Chondrocyte (in vitro differentiated cells): ENCODE results near the gene TK2. TPM values are rescaled to one million over a fixed set of nuclear protein-coding genes. Genes with fewer than 3 reads are reported as not detected.

Experiments
- DNase-seq: peaks from one replicate; pipeline ENCODE4 v3.0.0; 2021; ENCODE audit warnings: mixed read lengths, low spot score
- H3K27ac Mint-ChIP-seq: one replicate; pipeline ENCODE4 v1.8.0; 2021; ENCODE audit warnings: mild to moderate bottlenecking, moderate library complexity, mixed read lengths; ENCODE audit not compliant: unreplicated experiment
- H3K27me3 Mint-ChIP-seq: 2 replicates; pipeline ENCODE4 v1.8.0; 2021; ENCODE audit warnings: low read depth, mixed read lengths
- H3K36me3 Mint-ChIP-seq: 2 replicates; pipeline ENCODE4 v1.8.0; 2021; ENCODE audit warnings: low read depth, mixed read lengths
- H3K4me1 Mint-ChIP-seq: 2 replicates; pipeline ENCODE4 v1.8.0; 2021; ENCODE audit warnings: low read depth, mild to moderate bottlenecking, mixed read lengths
- H3K4me3 Mint-ChIP-seq: one replicate; pipeline ENCODE4 v1.8.0; 2021; ENCODE audit warnings: mild to moderate bottlenecking, moderate library complexity, mixed read lengths; ENCODE audit not compliant: unreplicated experiment
- H3K9me3 Mint-ChIP-seq: 2 replicates; pipeline ENCODE4 v1.8.0; 2021; ENCODE audit warnings: low read depth, mixed read lengths
- CTCF ChIP-seq: fragments of 200-600 bp; sonication (generic); IDR thresholded peaks from 2 replicates; pipeline ENCODE4 v1.5.0; 2021; ENCODE audit warnings: antibody characterized with exemption, mild to moderate bottlenecking, moderate library complexity
- total RNA-seq: library from RNA; stranded (reverse); gene quantifications from 3 replicates; pipeline ENCODE4 v1.2.1, GENCODE V29; 2021

Gene TK2
- total RNA-seq, 1 donor from 2014 or later = 34.3 TPM

GRCh38 chr16:66551788-66552285, 1.9 kb upstream of the TK2 start:
- peaks cover 72% of the 10 kb centered on the region for H3K4me1 Mint-ChIP-seq
- no peak for DNase-seq
- peaks cover 5% of the 10 kb centered on the region for H3K36me3 Mint-ChIP-seq

DNA sequence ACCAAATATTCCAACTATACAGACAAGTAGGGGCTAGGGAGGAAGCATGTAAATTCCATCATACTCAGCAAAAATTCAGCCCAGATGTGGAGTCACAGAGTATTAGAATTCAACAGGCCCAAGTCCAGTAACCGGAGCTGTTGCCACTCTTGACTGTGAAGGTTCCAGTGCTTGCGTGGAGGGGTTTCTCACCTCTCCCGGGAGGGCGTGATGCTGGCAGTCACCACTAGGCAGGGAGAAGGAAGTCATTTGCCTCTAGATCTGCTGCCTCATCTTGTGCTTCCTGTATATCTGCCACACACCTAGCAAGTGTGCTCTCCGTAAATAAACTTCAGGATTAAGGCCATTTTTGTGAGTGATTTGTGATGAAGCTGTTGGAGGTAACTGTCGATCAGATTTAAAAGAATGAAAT, 1.4 kb upstream of the TK2 start:
- TF ChIP-seq CTCF = peak; percentile 40
- H3K9me3 Mint-ChIP-seq = no peaks in the 10 kb centered on the region
- H3K36me3 Mint-ChIP-seq = peaks cover 5% of the 10 kb centered on the region
- no peak for DNase-seq
- H3K4me1 Mint-ChIP-seq = peaks cover 72% of the 10 kb centered on the region
- H3K4me3 Mint-ChIP-seq = peak overlapping the region; percentile 92
- H3K27ac Mint-ChIP-seq = peak overlapping the region; percentile 82
- H3K27me3 Mint-ChIP-seq = no peaks in the 10 kb centered on the region

More at GRCh38 chr16:66551788-66552285, 1.9 kb upstream of the TK2 start:
- no peak for TF ChIP-seq CTCF
- Mint-ChIP-seq H3K27me3 (no peaks in the 10 kb centered on the region), H3K4me3 (peak overlapping the region; percentile 92), H3K27ac (peak overlapping the region; percentile 82), H3K9me3 (no peaks in the 10 kb centered on the region)

DNA sequence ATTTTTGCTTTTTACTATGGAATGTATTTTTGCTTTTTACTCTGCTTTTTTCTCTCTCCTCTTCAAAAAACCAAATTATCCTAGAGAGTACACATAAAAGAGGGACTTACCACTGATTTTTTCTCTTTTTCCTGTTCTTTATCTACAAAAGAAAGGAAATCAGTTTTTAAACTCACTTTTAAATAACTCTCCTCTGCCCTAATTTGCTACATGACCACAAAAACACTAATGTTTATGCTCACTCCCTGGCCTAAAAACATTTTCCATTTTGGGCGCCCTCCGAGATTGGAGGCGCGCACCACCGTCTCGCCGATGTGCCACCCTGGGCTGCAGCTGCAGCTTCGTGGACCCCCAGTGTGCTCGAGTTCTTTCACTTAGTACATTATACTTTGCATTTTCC, 1.1 kb downstream of the TK2 start:
- Mint-ChIP-seq H3K36me3 (peaks cover 5% of the 10 kb centered on the region), H3K27me3 (no peaks in the 10 kb centered on the region), H3K27ac (peak overlapping the region; percentile 73), H3K4me3 (peak overlapping the region; percentile 74), H3K9me3 (no peaks in the 10 kb centered on the region), H3K4me1 (peaks cover 53% of the 10 kb centered on the region)
- DNase-seq = no peak
- TF ChIP-seq CTCF = no peak

DNA sequence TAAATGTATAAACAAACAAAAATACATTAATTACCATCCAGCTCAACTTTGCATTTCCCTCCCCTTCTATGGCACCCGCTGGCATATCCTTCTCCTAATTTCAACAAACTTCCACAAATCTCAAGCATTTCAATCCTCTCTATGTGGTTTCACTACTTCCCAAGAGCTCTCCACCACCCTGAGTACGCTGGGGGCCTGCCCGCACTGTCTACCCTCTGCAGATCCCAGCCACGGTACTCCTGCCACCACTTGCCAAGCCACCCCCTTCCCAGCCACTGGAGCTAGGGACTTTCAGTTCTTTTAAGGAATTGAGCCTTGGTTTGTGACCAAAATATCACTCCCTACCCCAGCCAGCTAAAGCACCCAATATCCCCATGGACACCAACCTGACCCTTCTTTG, 1.9 kb downstream of the TK2 start:
- Mint-ChIP-seq H3K27ac (peak overlapping the region; percentile 27), H3K4me3 (peak overlapping the region; percentile 74), H3K4me1 (peaks cover 45% of the 10 kb centered on the region), H3K36me3 (peaks cover 5% of the 10 kb centered on the region), H3K27me3 (no peaks in the 10 kb centered on the region), H3K9me3 (no peaks in the 10 kb centered on the region)
- no peak for DNase-seq
- no peak for TF ChIP-seq CTCF

DNA sequence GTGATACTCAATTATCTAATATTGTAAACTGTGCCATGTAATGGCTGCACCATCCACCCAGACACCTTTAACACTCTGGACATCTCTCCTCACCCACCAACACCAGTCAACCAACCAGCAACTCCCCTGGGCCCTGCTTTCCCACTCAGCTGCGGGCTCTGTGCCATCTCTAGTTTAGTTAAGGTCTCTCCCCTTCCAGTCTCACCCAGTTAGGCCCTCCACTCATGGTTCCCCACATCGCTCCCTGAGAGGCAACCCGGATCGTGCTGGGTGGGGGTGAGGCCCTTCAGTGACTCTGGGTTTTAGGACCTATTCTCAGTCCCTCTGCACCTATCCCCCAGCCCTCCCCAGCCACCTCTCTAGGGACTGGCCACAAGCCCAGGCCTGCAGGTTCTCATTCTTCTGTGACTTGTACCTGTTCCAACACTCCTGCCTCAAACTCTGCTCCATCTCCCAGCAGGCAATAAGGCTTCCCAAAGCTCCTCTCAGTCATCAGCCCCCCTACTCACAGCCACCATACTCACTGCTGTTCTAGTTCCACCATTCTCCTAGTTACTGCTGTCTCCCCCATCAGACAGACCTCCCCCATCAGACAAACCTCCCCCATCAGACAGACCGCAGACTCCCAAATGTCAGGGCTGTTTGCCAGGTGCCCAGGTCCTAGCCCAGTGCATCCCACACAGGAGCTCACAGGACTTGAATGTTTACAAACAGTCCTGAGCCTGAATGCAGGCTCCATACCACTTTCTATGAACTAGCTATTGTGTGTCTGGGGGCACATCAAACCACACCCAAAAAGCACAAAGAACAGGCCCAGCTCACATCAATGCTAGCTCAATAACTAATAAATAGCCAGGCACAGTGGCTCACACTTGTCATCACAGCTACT, 2.6 kb downstream of the TK2 start:
- TF ChIP-seq CTCF = no peak
- DNase-seq = no peak
- Mint-ChIP-seq H3K4me3 (no peak overlapping the region), H3K36me3 (peaks cover 3% of the 10 kb centered on the region), H3K4me1 (peaks cover 38% of the 10 kb centered on the region), H3K27ac (no peak overlapping the region), H3K27me3 (no peaks in the 10 kb centered on the region), H3K9me3 (no peaks in the 10 kb centered on the region)
